ENCODE data around the gene TTC19.
A peak's percentile ranks its signal among the peaks of the same experiment; 100 is the strongest.
"Not testable (repeated sequence)": the region's sequence is repeated elsewhere in the genome, so short reads cannot be mapped to it uniquely, and the experiment has no call there.

Gene TTC19

DNA sequence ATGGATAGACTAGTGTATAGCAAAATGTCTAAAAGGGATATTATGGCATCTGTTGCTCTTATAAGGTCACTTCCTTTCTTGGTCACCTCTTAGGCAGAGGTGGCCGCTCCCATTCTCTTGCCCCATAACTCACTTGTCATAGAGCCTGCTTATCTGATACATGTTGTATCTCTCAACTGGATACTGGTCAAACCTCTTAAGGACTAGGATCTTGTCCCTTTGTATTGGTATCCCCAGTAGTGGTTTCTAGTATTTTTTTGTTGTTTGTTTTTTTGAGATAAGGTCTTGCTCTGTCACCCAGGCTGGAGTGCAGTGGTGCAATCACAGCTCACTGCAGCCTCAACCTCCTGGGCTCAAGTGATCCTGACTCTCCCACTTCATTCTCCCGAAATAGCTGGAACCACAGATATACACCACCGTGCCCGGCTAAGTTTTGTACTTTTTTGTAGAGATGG lies 27.1 kb upstream of the TTC19 start:
- no peak overlapping the region for H3K4me3 ChIP-seq (ENCODE audit: low read depth, low read length)

DNA sequence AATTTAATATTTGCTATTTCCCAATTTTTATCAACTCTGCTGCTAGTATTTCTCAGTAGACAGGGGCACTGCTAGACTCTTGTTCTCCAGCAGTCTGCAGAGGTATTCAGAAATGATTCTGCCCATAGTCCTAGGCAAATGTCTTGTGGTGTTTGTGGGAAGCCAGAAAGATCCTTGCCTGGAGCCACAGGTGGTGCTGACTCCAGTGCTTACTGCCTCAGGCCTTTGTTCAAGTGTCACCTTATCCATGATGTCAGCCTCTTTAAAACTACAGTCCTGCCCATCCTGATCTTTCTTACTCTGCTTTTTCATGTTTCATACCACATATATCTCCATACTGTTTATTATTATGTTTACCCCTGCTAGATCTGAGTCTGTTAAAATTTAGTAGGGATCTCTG lies 26.6 kb upstream of the TTC19 start:
- H3K4me3 ChIP-seq (ENCODE audit: low read depth, low read length), result no peak overlapping the region

DNA sequence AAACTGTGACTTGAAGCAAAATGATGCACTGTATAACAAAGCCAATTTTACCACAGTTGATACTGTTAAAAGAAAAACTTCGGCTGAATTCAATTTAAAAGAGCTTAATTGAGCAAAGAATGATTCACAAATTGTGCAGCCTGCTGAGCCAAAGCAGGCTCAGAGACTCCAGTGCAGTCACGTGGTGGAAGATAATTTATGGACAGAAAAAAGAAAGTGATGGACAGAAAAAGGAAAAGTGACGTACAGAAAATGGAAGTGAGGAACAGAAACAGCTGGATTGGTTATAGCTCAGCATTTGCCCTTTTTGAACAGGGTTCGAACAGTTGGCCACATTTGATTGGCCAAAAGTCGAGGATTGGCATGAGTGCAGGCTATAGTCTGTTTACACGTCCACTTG lies 25.8 kb upstream of the TTC19 start:
- no peak overlapping the region for H3K4me3 ChIP-seq (ENCODE audit: low read depth, low read length)

DNA sequence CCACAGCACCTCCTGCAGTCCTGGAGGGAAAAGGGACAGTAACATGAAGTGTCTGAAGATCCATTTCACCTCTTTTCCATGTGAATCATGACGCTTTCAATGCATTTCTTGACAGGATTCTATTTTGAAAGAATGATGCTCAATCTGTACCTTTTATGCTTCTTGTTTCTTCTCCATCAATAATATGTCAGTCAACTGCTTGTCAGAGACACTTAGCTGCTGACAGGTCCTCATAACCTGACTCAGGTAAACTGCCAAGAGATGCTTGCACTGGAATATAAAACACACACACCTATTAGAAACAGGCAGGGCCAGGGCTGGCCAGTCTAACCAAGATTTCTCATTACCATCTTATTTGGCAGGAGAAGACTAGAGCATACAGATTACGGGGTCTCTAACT lies 21.7 kb upstream of the TTC19 start:
- H3K4me3 ChIP-seq (ENCODE audit: low read depth, low read length), result no peak overlapping the region

DNA sequence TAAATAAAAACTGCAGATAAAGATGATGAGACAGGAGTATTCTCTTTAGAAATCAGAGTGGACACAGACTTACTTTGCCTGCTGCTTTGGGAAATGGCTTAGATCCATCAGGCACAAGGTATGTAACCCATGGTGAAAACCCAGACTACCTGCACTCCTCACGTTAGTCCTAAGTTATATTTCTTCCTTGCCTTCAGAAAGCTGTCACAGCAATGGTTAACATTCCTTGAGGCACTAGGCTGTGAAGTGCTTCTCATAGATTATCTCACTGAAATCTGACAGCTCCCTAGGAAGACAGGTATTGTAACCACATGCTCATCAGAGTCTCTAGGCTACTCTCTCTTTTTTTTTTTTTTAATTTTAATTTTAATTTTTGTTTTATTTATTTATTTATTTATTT lies 21.0 kb upstream of the TTC19 start:
- H3K4me3 ChIP-seq (ENCODE audit: low read depth, low read length), result no peak overlapping the region

- H3K4me3 ChIP-seq (ENCODE audit: low read depth, low read length), result not testable (repeated sequence)
Measured at GRCh38 chr17:15979013-15979412, 20.6 kb upstream of the TTC19 start.

DNA sequence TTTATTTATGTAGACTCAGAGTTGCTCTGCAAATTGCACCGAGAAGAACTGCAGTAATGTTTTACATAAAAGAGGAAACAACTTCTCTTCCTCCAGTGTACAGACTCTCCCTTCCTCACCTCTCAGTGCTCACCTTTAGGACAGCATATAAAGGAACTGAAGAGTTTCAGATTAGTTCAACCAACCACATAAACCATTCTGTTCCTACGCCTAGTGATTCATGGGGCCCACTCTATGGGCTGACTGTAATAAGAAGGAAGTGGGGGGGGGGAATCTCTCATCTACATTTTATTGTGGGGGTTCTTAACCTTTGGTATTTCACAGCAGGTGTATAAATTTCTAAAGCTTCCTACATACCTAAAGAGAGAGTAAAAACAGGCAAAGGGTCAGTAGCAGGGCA lies 18.4 kb upstream of the TTC19 start:
- no peak overlapping the region for H3K4me3 ChIP-seq (ENCODE audit: low read depth, low read length)

DNA sequence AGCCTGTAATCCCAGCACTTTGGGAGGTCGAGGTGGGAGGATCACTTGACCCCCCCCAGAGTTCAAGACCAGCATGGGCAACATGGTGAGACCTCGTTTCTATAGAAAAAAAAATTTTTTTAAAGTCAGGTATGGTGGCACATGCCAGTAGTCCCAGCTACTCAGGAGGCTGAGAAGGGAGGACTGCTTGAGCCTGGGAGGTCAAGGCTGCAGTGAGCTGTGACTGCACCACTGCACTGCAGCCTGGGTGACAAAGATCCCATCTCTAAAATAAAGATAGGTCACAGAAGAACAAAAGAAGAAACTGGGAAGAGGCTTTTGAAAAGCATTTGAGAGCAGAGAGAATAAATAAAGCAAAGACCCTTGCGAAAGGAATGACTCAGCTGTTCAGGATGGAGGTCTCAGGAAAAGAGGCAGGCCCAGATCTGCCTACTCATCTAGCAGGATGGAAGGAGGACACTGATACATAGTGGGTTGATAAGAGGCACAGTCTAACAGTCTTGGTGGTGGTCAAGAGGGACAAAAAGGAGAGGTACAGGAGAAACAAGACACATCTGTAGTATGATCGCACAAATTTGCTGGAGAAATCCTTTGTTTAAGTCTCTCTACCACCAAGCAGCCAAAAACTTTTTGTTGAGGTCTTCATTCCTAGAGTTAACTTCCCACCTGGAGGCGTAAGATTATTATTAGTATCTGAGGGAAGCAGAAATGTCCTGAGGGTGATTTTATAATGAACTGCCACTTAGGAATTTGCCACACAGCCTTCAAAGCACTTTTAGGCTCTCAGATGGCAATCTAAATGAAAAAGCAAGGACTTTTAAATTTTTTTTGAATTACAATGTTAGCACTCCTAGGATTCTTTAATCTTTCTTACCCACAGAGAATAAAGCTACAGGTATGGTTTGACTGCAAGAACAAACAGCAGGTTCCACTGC lies 17.7 kb upstream of the TTC19 start:
- H3K4me3 ChIP-seq (ENCODE audit: low read depth, low read length), result no peak overlapping the region

DNA sequence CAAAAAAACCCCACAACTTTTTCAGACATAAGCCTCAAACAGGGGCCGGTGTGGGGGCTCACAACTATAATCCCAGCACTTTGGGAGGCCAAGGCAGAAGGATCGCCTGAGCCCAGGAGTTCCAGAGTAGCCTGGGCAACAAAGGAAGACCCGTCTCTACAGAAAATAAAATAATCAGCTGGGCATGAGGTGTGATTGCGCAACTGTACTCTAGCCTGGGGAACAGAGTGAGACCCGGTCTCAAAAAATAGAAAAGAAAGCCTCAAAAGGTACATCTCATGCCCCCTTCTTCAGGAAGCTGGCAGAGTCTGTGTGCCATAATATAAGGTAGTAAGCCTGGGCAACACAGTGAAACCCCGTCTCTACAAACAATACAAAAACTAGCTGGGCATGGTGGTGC lies 3.3 kb upstream of the TTC19 start:
- H3K4me3 ChIP-seq (ENCODE audit: low read depth, low read length), result no peak overlapping the region

DNA sequence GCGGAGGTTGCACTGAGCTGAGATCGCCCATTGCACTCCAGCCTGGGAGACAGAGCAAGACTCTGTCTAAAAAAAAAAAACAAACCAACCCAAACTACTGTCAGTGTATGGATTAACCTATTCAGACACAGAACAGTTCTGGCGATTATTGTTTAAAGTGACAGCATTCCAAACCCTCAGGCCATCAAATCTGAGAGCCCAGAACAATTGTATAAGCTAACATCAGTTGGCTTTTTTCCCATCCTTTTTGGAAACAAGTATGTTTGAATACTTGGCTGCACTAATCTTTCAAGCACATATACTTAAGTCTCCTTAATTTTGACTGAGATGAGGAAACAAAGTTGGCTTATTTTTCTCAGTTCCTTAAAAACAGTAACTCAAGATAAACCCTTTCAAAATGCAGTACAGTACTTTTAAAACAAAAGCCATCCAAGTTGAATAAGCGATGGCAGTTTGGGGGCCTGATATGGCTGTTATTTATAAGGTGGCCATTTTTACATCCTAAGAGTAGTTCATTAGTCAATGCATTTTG lies 1.5 kb upstream of the TTC19 start:
- no peak overlapping the region for H3K4me3 ChIP-seq (ENCODE audit: low read depth, low read length)

DNA sequence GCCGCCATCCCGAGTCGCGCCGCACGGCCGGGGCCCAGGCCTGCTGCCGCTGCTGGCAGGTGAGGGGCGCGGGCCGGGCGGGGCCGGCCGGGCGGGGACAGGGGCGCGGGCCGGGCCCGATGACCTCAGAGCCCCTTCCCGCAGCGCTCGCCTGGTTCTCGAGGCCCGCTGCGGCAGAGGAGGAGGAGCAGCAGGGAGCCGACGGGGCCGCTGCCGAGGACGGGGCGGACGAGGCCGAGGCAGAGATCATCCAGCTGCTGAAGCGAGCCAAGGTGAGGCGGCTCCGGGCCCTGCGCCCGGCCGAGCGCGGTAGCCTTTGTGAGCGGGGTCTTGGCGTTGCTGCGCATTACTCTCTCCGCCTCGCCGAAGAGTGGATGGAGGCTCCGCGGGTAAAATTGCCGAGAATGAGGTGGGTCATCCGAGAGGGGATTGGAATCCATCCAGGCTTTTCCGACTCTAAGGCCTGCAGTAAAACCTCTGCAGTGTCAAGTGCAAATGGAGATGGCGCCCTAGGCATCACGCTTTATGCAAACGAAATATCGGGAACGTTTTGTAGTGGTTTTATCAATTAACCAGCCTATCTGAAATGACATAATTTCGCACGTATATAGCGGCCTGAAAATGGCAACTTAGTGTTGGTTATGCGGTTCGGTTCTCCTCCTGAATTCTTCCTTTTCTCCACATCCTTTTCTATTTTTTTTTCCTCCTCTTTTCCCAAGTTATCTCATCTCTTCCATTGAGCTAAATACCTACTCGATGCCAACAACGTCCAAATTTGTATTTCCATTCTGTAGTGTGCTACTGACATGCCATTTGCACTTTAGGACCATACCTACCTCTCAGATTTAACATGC lies 577 bp downstream of the TTC19 start:
- peak overlapping the region; percentile 92 for H3K4me3 ChIP-seq (ENCODE audit: low read depth, low read length)

DNA sequence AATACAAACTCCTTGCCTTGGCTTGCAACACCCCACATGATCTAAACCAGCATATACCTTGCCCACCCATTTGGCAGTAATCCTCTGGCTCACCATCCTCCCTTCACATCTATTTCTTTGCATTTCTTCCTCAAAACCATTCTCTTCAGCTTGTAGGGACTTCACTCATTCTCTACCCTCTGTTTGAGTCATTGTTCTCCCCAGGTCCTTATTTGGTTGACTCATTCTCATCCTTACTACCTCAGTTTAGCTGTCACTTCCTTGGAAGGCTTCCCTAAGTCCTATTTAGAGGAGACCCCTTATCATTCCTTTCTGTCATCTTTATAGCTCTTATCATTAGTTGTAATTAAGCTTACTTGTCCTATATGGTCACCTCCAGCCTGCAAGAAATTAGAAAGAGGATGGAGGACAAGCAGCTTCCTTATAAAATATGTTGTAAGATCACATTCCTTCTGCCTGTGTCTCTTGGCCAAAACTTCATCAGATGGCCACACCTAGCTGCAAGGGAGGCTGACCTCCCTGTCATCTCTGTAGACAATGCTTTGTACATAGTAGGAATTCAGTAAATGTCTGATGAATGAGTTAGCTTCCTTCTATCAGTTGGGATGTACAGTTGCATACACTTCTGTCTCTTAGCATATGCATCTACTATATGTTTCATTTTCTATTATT lies 1.7 kb downstream of the TTC19 start:
- peak overlapping the region; percentile 92 for H3K4me3 ChIP-seq (ENCODE audit: low read depth, low read length)

- no peak overlapping the region for H3K4me3 ChIP-seq (ENCODE audit: low read depth, low read length)
Measured at GRCh38 chr17:16002708-16003260, 3.2 kb downstream of the TTC19 start.

DNA sequence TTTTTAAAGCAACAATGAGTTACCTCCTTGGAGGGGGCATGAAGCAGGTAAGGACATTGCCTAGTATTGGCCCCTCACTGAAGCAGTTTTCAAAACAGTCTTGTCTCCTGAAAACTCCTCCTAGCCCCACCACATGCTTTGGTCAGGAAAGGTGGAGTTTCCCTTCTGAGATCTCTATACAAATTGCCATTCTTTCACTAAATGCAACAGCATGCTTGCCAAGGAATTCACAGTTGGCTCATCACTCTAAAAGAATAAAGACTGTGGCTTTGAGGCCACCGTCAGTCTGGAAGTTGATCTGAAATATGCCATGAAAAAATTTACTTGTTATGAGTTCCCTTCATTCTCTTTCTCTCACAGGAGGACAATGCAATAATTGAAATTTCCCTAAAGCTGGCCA lies 4.2 kb downstream of the TTC19 start:
- H3K4me3 ChIP-seq (ENCODE audit: low read depth, low read length), result no peak overlapping the region

DNA sequence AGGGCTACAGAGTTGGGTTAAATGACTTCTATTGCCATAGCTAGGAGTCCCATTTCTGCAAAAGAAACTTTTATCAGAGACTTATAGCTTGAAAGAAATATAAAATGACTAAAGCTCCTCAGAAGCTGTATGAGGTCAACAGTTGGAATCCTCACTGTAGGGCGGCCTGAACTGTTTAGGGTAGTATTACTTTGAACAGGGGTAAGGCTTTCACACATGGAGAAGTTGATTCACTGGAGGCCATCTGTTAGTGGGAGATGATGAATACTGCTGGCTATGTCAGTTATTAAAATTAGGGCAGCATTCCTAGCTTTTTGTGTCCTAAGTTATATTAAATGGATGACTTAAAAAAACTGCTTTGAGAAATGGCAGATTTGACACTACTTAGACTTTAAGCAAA lies 6.0 kb downstream of the TTC19 start:
- H3K4me3 ChIP-seq (ENCODE audit: low read depth, low read length), result no peak overlapping the region

DNA sequence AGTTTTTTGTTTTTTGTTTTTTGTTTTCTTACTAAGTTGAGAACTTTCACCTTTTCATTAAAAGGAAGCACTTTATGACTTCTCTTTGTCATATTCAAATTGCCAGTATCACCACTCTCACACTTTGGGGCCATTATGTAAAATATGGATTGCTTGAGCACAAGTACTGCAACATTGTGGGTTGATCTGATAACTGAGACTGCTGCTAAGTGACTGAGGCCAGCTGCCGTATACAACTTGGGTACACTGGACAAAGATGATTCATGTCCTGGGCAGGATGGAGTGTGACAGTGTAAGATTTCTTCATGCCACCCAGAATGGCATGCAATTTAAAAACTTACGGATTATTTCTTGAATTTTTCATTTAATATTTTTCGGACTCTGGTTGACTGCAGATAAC lies 7.8 kb downstream of the TTC19 start:
- H3K4me3 ChIP-seq (ENCODE audit: low read depth, low read length), result no peak overlapping the region

- H3K4me3 ChIP-seq (ENCODE audit: low read depth, low read length), result no peak overlapping the region
Measured at GRCh38 chr17:16013943-16014407, 14.4 kb downstream of the TTC19 start.

GRCh38 chr17:16019347-16019746 lies 19.7 kb downstream of the TTC19 start:
- no peak overlapping the region for H3K4me3 ChIP-seq (ENCODE audit: low read depth, low read length)

- H3K4me3 ChIP-seq (ENCODE audit: low read depth, low read length), result no peak overlapping the region
Measured at GRCh38 chr17:16023881-16024280, 24.3 kb downstream of the TTC19 start.

DNA sequence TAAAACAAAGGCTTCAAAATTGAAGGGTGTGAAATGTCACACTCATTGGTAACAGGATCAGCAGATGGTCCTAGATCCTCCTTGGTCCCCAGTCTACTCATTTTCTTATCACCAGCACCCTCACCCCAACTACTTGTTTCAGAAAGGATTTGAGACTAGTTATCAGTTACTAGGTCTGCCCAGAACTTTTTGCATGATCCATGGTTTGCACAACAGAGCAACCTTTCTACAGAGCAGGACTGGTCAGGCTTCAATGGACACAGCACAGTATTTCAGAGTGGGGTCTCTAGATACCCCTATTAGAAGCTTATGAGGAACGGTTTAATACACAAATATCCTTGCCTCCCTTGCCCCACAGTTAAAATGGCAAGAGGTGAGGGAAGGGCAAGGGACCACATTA lies 25.6 kb downstream of the TTC19 start:
- H3K4me3 ChIP-seq (ENCODE audit: low read depth, low read length), result no peak overlapping the region

DNA sequence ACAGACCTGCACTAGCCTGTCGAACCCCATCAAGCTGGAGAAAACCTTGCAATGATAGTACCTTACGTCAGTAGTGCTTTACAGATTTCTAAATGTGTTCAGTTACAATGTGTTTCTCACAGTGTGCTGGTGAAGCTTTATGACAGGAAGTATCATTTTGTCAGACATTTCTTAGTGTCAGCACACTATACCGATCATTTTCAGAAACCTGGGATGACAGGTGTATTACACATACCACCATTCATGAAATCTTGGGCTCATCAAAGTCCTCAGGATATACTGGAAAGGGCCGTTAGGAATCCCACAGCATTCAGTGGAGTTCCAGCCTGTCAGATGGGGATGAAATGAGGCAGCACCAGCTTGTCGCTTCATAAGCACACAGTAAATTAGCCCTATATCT lies 27.3 kb downstream of the TTC19 start:
- H3K4me3 ChIP-seq (ENCODE audit: low read depth, low read length), result no peak overlapping the region
